Measurements from ENCODE around the gene HIPK3. TPM values are rescaled to one million over a fixed set of nuclear protein-coding genes. Genes with fewer than 3 reads are reported as not detected.

Gene HIPK3
- total and polyA plus RNA-seq, 2 experiments from 2014 or later, result 5.5 to 29.8 TPM

- no peaks in the 10 kb centered on the region for H3K9me3 Mint-ChIP-seq
Measured at GRCh38 chr11:33360642-33361041, 103.5 kb downstream of the HIPK3 start.

More at GRCh38 chr11:33360642-33361041, 103.5 kb downstream of the HIPK3 start:
- Histone ChIP-seq H4K20me1 (replicated peaks; ENCODE audit: insufficient read depth) (no peaks in the 10 kb centered on the region), H2AFZ (no peak overlapping the region), H3K4me2 (no peak overlapping the region), H3K79me2 (replicated peaks; ENCODE audit: insufficient read depth) (no peaks in the 10 kb centered on the region), H3F3A (replicated peaks; ENCODE audit: low read depth) (no peaks in the 10 kb centered on the region), H3K27me3 (ENCODE audit: insufficient read depth) (no peaks in the 10 kb centered on the region), H3K27ac (ENCODE audit: low read depth) (no peak overlapping the region), H3K9me2 (ENCODE audit: insufficient read depth) (no peaks in the 10 kb centered on the region), H3K4me1 (ENCODE audit: insufficient read depth) (no peaks in the 10 kb centered on the region), H3K4me3 (no peak overlapping the region), H3K36me3 (ENCODE audit: insufficient read depth) (no peaks in the 10 kb centered on the region)
- H3K4me3 Mint-ChIP-seq, result no peak overlapping the region
- no peaks in the 10 kb centered on the region for H3K36me3 Mint-ChIP-seq (ENCODE audit: low read depth)
- no peaks in the 10 kb centered on the region for H3K4me1 Mint-ChIP-seq
- TF ChIP-seq REST (IDR thresholded peaks at IDR 0.05; ENCODE audit: unreplicated experiment) (no peak), CTCF (conservative IDR thresholded peaks at IDR 0.05; ENCODE audit: low read depth in 2 of 2) (no peak), ZNF114 (CRISPR knock-in tag; IDR thresholded peaks at IDR 0.05) (no peak), EZH2 (IDR thresholded peaks at IDR 0.05; ENCODE audit: low read depth, unreplicated experiment) (no peak), STAT1 (IDR thresholded peaks at IDR 0.05; ENCODE audit: unreplicated experiment) (no peak), JUNB (IDR thresholded peaks at IDR 0.05; ENCODE audit: unreplicated experiment) (no peak), NANOG (IDR thresholded peaks at IDR 0.05; ENCODE audit: borderline replicate concordance) (no peak), ETS1 (IDR thresholded peaks at IDR 0.05) (no peak), ZNF462 (CRISPR knock-in tag; IDR thresholded peaks at IDR 0.05) (no peak)
- no peak overlapping the region for H3K27ac Mint-ChIP-seq
- no peak for ATAC-seq
- no peak for DNase-seq (ENCODE audit: low spot score)
- H3K27me3 Mint-ChIP-seq (ENCODE audit: insufficient read depth, low read depth, poor library complexity), result no peaks in the 10 kb centered on the region
